Ascending aorta (tissue), 2 donors: ENCODE measurements around the gene CEP70. TPM values are rescaled to one million over a fixed set of nuclear protein-coding genes. Genes with fewer than 3 reads are reported as not detected.

Experiments used
- DNase-seq, 2 donors: peaks; one replicate each; pipeline ENCODE4 v3.0.0-alpha.2; 2019; ENCODE audit warnings: low spot score in 2 of 2
- H3K27ac ChIP-seq, 2 donors: fragments of 200-600 bp; sonication (generic); one replicate each; pipeline ENCODE4 v1.5.1; 2016 to 2017; ENCODE audit warnings: mild to moderate bottlenecking in 1 of 2
- H3K27me3 ChIP-seq: fragments of 200-600 bp; sonication (generic); one replicate; pipeline ENCODE4 v1.5.1; 2017
- H3K36me3 ChIP-seq, 2 donors: fragments of 200-600 bp; sonication (generic); one replicate each; pipeline ENCODE4 v1.5.1; 2016
- H3K4me1 ChIP-seq, 2 donors: fragments of 200-600 bp; sonication (generic); one replicate each; pipeline ENCODE4 v1.5.1; 2016 to 2017; ENCODE audit warnings: mild to moderate bottlenecking in 1 of 2
- H3K4me3 ChIP-seq, 2 donors: fragments of 200-600 bp; sonication (generic); one replicate each; pipeline ENCODE4 v1.5.1; 2016 to 2017; ENCODE audit warnings: mild to moderate bottlenecking in 1 of 2
- H3K9me3 ChIP-seq, 2 donors: fragments of 200-600 bp; sonication (generic); one replicate each; pipeline ENCODE4 v1.5.1; 2016
- intact Hi-C: fragments of 100-400 bp; cut with DNase I; formaldehyde crosslinking; loops from one replicate; pipeline ENCODE4 v1.15.1; 2023
- total RNA-seq: library from RNA; depleted of rRNA; stranded (reverse); fragments of >200 nt; gene quantifications from one replicate; pipeline ENCODE4 v1.1.0, GENCODE V29; 2016
- TF ChIP-seq, protein P1 (sequence below), 3 experiments: fragments of 200-600 bp in 2 of 3; fragments of 450-650 bp in 1 of 3; sonication (generic) in 2 of 3; IDR thresholded peaks; one replicate each; pipeline ENCODE4 v1.5.1; 2016 to 2019; ENCODE audit warnings: antibody characterized with exemption in 3 of 3, mild to moderate bottlenecking in 1 of 3, moderate library complexity in 1 of 3

CEP70 gene
- total RNA-seq, 1 donor from 2014 or later: 7.6 TPM

GRCh38 chr3:138629526-138629925 lies 35.5 kb upstream of the CEP70 start:
- intact Hi-C loops: no loop called here
- Histone ChIP-seq H3K4me3 (no peak overlapping the region), H3K9me3 (no peaks in the 10 kb centered on the region)

DNA sequence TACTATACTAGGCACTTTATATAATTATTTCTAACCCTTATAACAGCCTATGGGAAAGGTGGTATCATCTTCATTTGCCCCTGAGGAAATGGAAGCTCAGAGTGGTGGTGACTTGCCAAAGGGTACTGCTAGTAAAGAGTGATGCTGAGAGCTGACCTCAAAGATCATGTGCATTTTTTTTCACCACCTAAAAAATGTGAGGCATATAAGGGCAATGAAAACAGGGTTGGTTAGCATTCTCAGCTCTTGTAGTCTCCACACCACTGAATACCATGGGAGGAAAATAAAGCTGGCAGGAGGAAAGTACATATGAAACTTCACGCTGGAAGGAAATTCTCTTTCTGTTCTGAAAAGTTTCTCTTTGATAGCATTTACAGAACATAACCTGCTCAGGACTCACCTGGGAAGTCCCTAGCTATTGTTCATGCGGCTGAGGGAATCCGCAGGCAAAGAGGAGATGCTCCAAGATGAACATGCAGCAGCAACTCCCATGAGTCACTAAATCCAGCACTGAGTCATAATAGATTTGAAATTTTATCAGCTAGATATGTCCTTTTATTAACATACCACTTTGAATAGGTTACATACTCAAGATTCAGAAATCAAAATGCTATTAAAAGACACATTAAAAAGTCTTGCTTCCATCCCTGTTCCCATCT lies 31.8 kb upstream of the CEP70 start:
- no peaks in the 10 kb centered on the region for H3K9me3 ChIP-seq
- no peaks in the 10 kb centered on the region for H3K4me1 ChIP-seq
- DNase-seq: no peak
- H3K27ac ChIP-seq: no peak overlapping the region
- no peak overlapping the region for H3K4me3 ChIP-seq
- TF ChIP-seq, protein P1, sequence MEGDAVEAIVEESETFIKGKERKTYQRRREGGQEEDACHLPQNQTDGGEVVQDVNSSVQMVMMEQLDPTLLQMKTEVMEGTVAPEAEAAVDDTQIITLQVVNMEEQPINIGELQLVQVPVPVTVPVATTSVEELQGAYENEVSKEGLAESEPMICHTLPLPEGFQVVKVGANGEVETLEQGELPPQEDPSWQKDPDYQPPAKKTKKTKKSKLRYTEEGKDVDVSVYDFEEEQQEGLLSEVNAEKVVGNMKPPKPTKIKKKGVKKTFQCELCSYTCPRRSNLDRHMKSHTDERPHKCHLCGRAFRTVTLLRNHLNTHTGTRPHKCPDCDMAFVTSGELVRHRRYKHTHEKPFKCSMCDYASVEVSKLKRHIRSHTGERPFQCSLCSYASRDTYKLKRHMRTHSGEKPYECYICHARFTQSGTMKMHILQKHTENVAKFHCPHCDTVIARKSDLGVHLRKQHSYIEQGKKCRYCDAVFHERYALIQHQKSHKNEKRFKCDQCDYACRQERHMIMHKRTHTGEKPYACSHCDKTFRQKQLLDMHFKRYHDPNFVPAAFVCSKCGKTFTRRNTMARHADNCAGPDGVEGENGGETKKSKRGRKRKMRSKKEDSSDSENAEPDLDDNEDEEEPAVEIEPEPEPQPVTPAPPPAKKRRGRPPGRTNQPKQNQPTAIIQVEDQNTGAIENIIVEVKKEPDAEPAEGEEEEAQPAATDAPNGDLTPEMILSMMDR (IDR thresholded peaks at IDR 0.05): no peak
- peaks cover 0 to 23% of the 10 kb centered on the region in 2 donors for H3K36me3 ChIP-seq
- no peaks in the 10 kb centered on the region for H3K27me3 ChIP-seq
- intact Hi-C loops: no loop called here

More at GRCh38 chr3:138629526-138629925, 35.5 kb upstream of the CEP70 start:
- Histone ChIP-seq H3K36me3 (peaks cover 0 to 38% of the 10 kb centered on the region in 2 donors), H3K27me3 (no peaks in the 10 kb centered on the region), H3K4me1 (no peaks in the 10 kb centered on the region), H3K27ac (no peak overlapping the region)
- no peak for DNase-seq
- TF ChIP-seq, protein P1 (IDR thresholded peaks at IDR 0.05): no peak

GRCh38 chr3:138624518-138624917 lies 30.5 kb upstream of the CEP70 start:
- no peaks in the 10 kb centered on the region for H3K4me1 ChIP-seq
- peaks cover 0 to 9% of the 10 kb centered on the region in 2 donors for H3K36me3 ChIP-seq
- TF ChIP-seq, protein P1 (IDR thresholded peaks at IDR 0.05): no peak
- intact Hi-C loops: no loop called here
- no peak overlapping the region for H3K4me3 ChIP-seq
- H3K9me3 ChIP-seq: no peaks in the 10 kb centered on the region
- DNase-seq: no peak
- no peaks in the 10 kb centered on the region for H3K27me3 ChIP-seq
- no peak overlapping the region for H3K27ac ChIP-seq

DNA sequence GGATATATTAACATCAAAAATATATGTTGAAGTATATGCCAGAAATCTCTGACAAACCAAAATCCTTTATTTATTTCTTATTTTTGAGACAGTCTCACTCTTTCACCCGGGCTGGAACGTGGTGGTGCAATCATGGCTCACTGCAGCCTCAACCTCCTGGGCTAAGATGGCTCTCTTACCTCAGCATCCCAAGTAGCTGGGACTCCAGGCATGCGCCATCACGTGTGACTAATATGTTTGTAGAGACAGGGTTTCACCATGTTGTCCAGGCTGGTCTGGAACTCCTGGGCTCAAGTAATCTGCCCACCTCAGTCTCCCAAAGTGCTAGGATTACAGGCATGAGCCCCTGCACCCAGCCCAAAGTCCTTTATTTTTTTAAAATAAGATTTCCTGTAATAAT lies 26.4 kb upstream of the CEP70 start:
- H3K4me3 ChIP-seq: no peak overlapping the region
- no peaks in the 10 kb centered on the region for H3K36me3 ChIP-seq
- no peaks in the 10 kb centered on the region for H3K9me3 ChIP-seq
- intact Hi-C loops: no loop called here
- no peak for DNase-seq
- H3K27me3 ChIP-seq: no peaks in the 10 kb centered on the region
- no peak overlapping the region for H3K27ac ChIP-seq
- no peaks in the 10 kb centered on the region for H3K4me1 ChIP-seq
- TF ChIP-seq, protein P1 (IDR thresholded peaks at IDR 0.05): no peak

DNA sequence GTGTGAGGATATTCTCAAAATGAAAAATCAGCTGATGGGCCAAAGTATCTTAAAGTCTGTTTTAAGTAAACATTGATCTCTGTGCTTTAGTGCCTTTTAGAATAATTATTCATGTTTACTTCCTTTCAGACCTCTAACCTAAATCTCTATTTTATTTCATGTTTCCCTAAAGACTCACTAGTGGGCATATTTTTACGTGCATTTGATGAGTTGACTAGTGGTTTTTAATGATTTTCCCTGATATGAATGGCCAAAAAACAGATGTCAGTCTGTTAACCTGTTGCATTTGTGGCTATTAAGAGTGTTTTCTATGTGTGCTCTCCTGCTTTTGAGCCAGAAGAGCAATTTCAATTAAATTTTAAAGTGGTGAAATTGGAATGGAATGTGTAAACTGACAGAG lies 21.4 kb upstream of the CEP70 start:
- Histone ChIP-seq H3K4me1 (no peaks in the 10 kb centered on the region), H3K4me3 (no peak overlapping the region), H3K36me3 (no peaks in the 10 kb centered on the region), H3K9me3 (no peaks in the 10 kb centered on the region), H3K27me3 (no peaks in the 10 kb centered on the region), H3K27ac (no peak overlapping the region)
- no peak for DNase-seq
- intact Hi-C loops: no loop called here
- TF ChIP-seq, protein P1 (IDR thresholded peaks at IDR 0.05): no peak

DNA sequence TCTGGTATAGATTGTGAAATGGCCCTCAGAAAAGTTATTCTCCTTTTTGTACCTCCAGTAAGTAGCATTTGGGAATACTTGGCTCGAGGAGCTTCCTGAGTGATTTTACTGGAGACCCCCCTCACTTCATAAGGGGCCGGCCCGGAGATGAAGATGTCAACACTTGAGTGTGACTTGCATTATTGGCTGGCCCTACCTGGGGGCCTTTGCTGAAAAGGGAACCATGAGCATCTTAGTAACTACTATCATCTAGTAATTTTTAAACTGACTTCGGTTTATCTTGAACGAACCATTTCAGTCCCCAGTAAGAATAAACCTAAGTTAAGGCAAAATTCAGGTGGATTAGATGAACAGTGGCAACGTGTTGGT lies 15.8 kb upstream of the CEP70 start:
- H3K9me3 ChIP-seq: no peaks in the 10 kb centered on the region
- H3K27ac ChIP-seq: peak overlapping the region; percentile 97
- TF ChIP-seq, protein P1 (IDR thresholded peaks at IDR 0.05): no peak
- no peaks in the 10 kb centered on the region for H3K36me3 ChIP-seq
- peak overlapping the region; percentile 81 to 93 for H3K4me3 ChIP-seq
- no peaks in the 10 kb centered on the region for H3K27me3 ChIP-seq
- H3K4me1 ChIP-seq: peaks cover 3 to 8% of the 10 kb centered on the region in 2 donors
- intact Hi-C loops: no loop called here
- DNase-seq: no peak
